GM19025 (cell line): Measurements from ENCODE around the gene ZFYVE28.
A peak's percentile ranks its signal among the peaks of the same experiment; 100 is the strongest.

Source experiments
- ATAC-seq: cut with Tn5 transposase; IDR thresholded peaks from one replicate; pipeline ENCODE4 v1.9.1; 2021; ENCODE audit warnings: mild to moderate bottlenecking, low read depth, moderate library complexity; ENCODE audit not compliant: unreplicated experiment

The ZFYVE28 gene

GRCh38 chr4:2292646-2293108 is 125.8 kb downstream of the ZFYVE28 start:
- ATAC-seq: no peak

- no peak for ATAC-seq
Observed at GRCh38 chr4:2291705-2292645, 126.5 kb downstream of the ZFYVE28 start.

DNA sequence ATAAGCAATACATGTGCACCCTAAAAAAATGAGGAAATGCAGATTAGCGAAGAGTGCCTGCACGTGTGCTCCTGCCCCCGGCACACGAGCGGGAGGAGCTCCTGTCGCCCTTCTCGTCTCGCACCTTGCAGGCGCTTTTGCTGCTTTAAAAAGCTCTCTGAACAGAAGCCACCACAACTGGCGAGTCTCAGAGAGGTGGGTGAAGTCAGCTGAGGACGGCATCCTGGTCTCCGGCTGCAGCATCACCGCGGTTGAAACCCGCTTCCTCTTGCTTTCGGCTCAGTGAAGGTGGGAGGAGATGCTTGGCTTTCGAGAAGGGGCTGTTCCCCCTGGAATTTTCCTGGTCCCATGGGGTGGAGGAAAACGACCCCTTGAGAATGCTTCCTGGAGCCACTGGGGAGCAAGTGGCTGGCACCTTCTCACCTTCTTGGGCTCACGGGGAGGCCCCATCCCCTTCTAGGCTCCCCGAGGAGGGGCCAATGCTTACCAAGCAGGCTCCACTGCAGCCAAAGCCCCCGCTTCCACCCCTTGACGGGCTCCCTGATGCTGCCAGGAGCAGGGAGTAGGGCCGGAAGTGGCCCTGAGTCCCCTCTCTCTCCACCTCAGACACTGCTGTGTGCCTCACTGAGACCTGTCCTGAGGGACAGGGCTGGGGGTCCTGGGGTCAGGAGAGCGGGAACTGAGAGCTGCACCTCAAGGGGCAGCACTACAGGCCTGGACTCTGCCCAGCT is 127.3 kb downstream of the ZFYVE28 start:
- ATAC-seq: no peak

DNA sequence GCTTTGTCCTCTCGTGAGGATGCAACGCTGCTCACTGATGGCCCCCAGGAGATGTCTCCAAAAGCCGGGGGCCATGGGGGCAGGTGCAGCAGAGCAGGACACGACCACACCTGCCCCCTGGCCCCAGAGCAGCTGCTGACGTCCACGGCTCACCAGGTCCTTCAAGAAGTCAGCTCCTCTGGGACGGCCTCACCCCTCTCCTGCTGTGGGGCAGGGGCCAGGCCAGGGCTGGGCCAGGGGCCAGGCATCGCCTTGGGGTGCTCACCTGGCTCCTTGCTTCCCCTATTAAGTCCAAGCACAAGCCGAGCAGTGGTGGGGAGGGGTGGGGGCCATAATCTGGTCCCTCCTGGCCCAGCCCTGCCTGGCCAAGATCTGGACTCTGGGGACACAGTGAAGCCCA is 128.0 kb downstream of the ZFYVE28 start:
- no peak for ATAC-seq

- ATAC-seq: no peak
Observed at GRCh38 chr4:2289955-2290333, 128.5 kb downstream of the ZFYVE28 start.

- no peak for ATAC-seq
Observed at GRCh38 chr4:2289311-2289954, 129.0 kb downstream of the ZFYVE28 start.

GRCh38 chr4:2288051-2288541 is 130.3 kb downstream of the ZFYVE28 start:
- no peak for ATAC-seq

DNA sequence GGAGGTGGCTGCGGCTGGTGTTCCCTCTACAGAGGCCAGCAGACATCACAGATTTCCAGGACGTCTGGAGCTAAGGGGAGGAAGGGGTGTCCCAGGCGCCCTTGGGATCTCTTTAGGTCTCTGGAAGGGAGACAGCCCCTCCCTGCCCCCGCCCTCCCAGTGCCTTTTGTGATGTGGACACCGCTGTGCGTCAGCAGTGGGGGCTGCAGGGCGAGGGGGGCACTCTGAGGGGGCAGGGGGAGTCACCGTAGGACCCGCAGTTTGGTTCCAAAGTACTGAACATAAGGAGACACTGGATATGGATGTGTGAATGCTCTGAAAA is 130.9 kb downstream of the ZFYVE28 start:
- ATAC-seq: no peak

DNA sequence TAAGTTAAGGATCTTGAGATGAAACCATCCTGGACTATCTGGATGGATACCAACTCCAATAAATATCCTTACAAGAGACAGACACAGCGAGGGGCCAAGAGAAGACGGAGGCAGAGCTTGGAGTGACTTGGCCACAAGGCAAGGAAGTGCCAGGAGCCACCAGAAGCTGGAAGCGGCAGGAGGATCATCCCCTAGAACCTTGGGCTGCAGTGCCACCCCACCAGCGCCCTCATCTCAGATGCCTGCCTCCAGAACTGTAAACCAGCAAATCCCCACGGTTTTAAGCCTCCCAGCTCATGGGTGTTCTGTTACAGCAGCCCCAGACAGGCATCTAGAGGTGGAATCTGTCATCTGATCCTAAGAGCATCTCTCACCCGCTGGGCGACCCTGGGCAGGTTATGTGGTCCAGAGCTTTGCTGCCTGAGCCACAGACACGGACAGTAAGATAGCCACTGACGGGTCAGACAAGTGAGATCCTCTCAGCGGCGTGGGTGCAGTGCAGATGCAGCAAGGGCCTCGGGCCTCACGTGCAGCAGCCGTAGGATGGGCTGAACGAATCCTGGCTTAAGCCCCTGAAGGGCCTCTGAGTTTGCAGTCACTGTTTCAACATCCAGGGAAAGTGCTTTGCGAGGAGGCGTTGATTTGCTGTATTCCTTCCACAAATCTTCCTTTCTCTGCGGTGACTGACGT is 131.4 kb downstream of the ZFYVE28 start:
- ATAC-seq: no peak

DNA sequence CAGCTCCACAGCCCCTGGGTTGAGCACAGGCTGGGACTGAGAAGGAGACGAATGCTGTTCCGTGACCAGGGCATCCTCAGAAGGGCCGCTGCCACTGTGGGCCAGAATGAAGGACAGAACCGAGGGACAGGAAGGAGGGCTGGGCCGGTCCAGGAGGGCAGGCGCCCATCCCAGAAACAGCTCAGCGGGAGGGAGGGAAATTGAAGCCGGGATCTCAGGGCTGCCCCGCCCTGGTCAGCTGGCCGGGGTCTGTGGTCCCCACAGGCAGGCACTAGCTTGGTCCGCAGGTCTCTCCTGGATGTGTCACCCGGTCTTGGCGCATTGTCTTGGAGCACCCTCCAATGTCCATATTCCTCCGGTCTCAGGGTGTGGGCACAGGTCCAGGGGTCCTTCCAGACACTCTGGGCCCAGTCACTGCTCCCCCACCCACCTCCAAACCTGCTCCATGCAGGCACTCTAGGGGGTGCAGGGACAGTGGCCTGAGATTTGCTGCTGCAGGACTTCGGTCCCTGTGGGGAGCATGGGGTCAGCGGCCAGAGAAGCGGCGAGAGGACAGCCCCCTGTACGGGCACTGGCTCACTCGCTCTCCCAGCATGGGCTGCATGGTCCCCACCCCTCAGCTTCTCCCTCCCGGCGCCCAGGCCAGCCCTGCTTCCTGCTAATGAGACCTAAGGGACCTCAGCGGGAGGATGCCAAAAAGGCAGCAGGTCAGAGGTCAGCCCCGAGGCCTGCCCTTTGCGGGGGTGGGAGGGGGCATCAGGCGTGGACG is 132.6 kb downstream of the ZFYVE28 start:
- ATAC-seq: no peak

DNA sequence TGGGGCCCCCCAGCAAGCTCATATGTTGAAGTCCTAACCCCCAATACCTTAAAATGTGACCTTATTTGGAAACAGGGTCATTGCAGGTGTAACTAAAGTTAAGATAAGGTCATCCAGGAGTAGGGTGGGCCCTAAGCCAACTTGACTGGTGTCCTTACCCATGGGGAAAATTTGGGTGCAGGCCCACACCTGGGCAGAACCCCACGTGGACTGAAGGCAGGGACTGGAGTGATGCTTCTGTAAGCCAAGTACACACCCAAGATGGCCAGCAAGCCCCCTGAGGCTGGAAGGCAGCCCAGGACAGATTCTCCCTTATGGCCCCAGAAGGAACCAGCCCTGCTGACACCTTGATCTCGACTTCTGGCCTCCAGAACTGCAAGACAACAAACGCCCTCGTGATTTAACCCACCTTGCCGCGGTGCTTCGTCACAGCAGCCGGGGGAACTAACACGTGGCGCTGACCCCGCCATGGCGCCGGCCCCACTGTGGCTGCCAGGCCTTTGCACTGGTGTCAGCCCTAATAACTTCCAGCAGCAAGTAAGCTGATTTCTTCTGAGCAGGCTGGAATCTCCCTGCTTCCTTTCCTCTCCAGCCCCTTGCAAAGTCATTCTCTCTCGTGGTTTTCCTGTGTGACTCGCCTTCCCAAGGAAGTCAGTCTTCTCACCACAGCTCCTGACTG is 133.4 kb downstream of the ZFYVE28 start:
- ATAC-seq: no peak

DNA sequence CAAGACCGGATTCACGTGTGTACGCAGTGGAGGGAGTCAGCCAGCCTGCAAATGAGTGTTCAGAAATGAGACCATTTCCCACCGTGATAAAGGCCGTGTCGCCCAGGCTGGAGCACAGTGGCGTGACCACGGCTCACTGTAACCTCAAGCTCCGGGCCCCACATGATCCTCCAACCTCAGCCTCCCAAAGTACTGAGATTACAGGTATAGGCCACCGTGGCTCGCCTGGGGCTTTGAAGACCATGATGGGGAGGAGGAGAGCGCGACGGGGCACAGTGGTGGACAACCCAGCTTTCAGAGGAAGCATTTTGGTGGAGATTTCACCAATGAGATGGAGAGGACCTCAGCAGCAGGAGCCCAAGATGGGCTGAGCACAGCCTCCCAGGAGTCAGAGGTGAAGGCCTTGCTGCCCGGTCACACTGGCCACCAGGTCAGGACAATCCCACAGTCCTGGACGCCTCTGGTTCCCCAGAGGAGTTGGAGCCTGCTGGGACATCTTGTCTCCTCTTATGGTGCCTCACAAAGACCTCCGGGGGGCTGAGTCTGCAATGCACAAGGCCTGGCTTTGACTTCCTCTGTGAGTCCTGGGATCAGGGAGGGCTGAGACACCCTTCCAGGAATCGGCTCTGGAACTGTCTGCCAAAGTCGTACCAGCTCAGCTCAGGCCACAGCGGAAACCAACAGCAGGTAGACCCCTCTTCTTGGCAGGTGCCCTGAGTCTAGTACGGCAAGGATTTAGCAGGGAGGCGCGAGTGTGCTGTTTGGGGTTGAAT is 134.1 kb downstream of the ZFYVE28 start:
- ATAC-seq: no peak

- no peak for ATAC-seq
Observed at GRCh38 chr4:2283199-2283711, 135.2 kb downstream of the ZFYVE28 start.

DNA sequence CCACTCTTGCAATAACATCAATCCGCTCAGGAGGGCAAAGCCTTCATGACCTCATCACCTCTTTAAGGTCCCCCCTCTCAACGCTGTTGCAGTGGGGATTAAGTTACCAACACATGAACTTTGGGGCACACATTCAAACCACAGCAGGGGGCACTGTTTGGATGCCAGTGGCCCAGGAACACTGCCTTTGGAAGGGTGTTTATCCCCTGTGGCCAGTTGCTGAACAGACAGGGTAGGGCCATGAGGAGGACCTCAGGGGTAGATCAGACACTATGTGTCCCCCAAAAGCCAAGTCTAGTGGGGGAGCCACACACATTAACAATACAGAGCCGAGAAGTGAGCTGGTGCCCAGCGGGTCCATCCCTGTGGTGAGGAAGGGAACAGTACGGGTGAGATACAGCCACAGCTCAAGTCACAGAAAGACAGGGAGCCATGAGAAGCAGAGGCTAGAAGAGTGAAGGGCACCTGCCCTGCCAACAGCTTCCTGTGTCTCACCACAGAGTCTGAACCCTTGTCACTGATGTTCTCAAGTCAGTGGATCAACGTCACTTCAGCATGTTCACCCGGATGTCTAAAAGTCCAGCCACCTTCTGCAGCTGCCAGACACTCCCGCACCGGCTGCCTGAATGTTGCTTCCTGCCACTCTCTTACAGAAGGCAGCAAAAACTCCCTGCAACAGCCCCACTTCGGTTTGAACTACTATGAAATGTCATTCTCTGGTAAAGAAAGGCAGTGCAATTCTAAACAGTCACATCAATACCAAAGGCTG is 136.7 kb downstream of the ZFYVE28 start:
- ATAC-seq: peak; percentile 83

GRCh38 chr4:2280531-2281300 is 137.7 kb downstream of the ZFYVE28 start:
- no peak for ATAC-seq

- no peak for ATAC-seq
Observed at GRCh38 chr4:2277956-2278355, 140.5 kb downstream of the ZFYVE28 start.
